Measurements from ENCODE around the gene JPH3.

JPH3 gene

GRCh38 chr16:87602821-87603683 is 744 bp downstream of the JPH3 start:
- DNase-seq, result no peak

- DNase-seq, result no peak
Observed at GRCh38 chr16:87603684-87604633, 1.7 kb downstream of the JPH3 start.

- DNase-seq, result no peak
Observed at GRCh38 chr16:87604634-87605111, 2.4 kb downstream of the JPH3 start.

GRCh38 chr16:87607223-87607622 is 4.9 kb downstream of the JPH3 start:
- no peak for DNase-seq

- DNase-seq, result no peak
Observed at GRCh38 chr16:87607871-87608270, 5.6 kb downstream of the JPH3 start.

- DNase-seq, result no peak
Observed at GRCh38 chr16:87608400-87608985, 6.2 kb downstream of the JPH3 start.

- DNase-seq, result no peak
Observed at GRCh38 chr16:87610026-87610425, 7.7 kb downstream of the JPH3 start.

- DNase-seq, result no peak
Observed at GRCh38 chr16:87611456-87611855, 9.1 kb downstream of the JPH3 start.

- no peak for DNase-seq
Observed at GRCh38 chr16:87613961-87614360, 11.7 kb downstream of the JPH3 start.

GRCh38 chr16:87615621-87616041 is 13.3 kb downstream of the JPH3 start:
- DNase-seq, result no peak

GRCh38 chr16:87616556-87616955 is 14.2 kb downstream of the JPH3 start:
- no peak for DNase-seq

GRCh38 chr16:87618216-87618615 is 15.9 kb downstream of the JPH3 start:
- DNase-seq, result no peak

GRCh38 chr16:87619360-87620200 is 17.3 kb downstream of the JPH3 start:
- no peak for DNase-seq

- DNase-seq, result no peak
Observed at GRCh38 chr16:87620201-87620495, 17.8 kb downstream of the JPH3 start.

GRCh38 chr16:87621550-87621829 is 19.2 kb downstream of the JPH3 start:
- DNase-seq, result no peak

- DNase-seq, result no peak
Observed at GRCh38 chr16:87621976-87622713, 19.8 kb downstream of the JPH3 start.

- DNase-seq, result no peak
Observed at GRCh38 chr16:87622756-87623319, 20.5 kb downstream of the JPH3 start.

GRCh38 chr16:87625241-87625797 is 23.0 kb downstream of the JPH3 start:
- no peak for DNase-seq

- DNase-seq, result no peak
Observed at GRCh38 chr16:87626401-87626800, 24.1 kb downstream of the JPH3 start.

GRCh38 chr16:87626905-87627304 is 24.6 kb downstream of the JPH3 start:
- DNase-seq, result no peak

- no peak for DNase-seq
Observed at GRCh38 chr16:87627542-87628245, 25.4 kb downstream of the JPH3 start.

Data from GDM1 (cell line).